ENCODE results near the gene RNF31. TPM values are rescaled to one million over a fixed set of nuclear protein-coding genes. Genes with fewer than 3 reads are reported as not detected.

The RNF31 gene
- total and polyA plus RNA-seq, 2 of the 13 experiments (the other 11 are each of a cell fraction or from before 2014, with no cell fraction given): 48.2 to 86.8 TPM

GRCh38 chr14:24160850-24161804 is 13.8 kb downstream of the RNF31 start, which contains the start of gene IRF9 (continued):
- TF ChIP-seq XBP1 (CRISPR knock-in tag; IDR thresholded peaks at IDR 0.05): 0 out of 2 replicates have a peak, but pooled peaks have one; percentile 64
- TF ChIP-seq XRCC5 (optimal IDR thresholded peaks at IDR 0.05; ENCODE audit: low read length): peak; percentile 100
- TF ChIP-seq POGZ (CRISPR knock-in tag; IDR thresholded peaks at IDR 0.05): peak; percentile 99
- peak; percentile 51; the same call in 1 of the 2 replicates for TF ChIP-seq CENPT (CRISPR knock-in tag; IDR thresholded peaks at IDR 0.05; ENCODE audit: low read depth)
- peak; percentile 86 for TF ChIP-seq GMEB1 (CRISPR knock-in tag; IDR thresholded peaks at IDR 0.05; ENCODE audit: borderline replicate concordance)
- peak; percentile 94 for TF ChIP-seq STAT5B (CRISPR knock-in tag; IDR thresholded peaks at IDR 0.05)
- TF ChIP-seq ZNF660 (CRISPR knock-in tag; IDR thresholded peaks at IDR 0.05; ENCODE audit: borderline replicate concordance, low read depth): no peak
- peak; percentile 81 for TF ChIP-seq ZMYM3 (CRISPR knock-in tag; IDR thresholded peaks at IDR 0.05)
- TF ChIP-seq ZBTB8A (CRISPR knock-in tag; IDR thresholded peaks at IDR 0.05; ENCODE audit: borderline replicate concordance, low read depth): no peak
- TF ChIP-seq MEF2D (CRISPR knock-in tag; IDR thresholded peaks at IDR 0.05): peak; percentile 98
- TF ChIP-seq TFE3 (CRISPR knock-in tag; IDR thresholded peaks at IDR 0.05): peak; percentile 100
- TF ChIP-seq KDM3A (CRISPR knock-in tag; IDR thresholded peaks at IDR 0.05; ENCODE audit: low read depth): peak; percentile 99
- no peak; the same call in 1 of the 2 replicates for TF ChIP-seq DZIP1 (CRISPR knock-in tag; IDR thresholded peaks at IDR 0.05)
- TF ChIP-seq GRHL1 (CRISPR knock-in tag; conservative IDR thresholded peaks at IDR 0.05): no peak
- peak; percentile 99 for TF ChIP-seq MYC (CRISPR knock-in tag; IDR thresholded peaks at IDR 0.05; ENCODE audit: borderline replicate concordance)
- TF ChIP-seq, protein P1, sequence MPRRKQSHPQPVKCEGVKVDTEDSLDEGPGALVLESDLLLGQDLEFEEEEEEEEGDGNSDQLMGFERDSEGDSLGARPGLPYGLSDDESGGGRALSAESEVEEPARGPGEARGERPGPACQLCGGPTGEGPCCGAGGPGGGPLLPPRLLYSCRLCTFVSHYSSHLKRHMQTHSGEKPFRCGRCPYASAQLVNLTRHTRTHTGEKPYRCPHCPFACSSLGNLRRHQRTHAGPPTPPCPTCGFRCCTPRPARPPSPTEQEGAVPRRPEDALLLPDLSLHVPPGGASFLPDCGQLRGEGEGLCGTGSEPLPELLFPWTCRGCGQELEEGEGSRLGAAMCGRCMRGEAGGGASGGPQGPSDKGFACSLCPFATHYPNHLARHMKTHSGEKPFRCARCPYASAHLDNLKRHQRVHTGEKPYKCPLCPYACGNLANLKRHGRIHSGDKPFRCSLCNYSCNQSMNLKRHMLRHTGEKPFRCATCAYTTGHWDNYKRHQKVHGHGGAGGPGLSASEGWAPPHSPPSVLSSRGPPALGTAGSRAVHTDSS (CRISPR knock-in tag; conservative IDR thresholded peaks at IDR 0.05): 0 out of 2 replicates have a peak, but pooled peaks have one; percentile 93
- TF ChIP-seq MAX (IDR thresholded peaks at IDR 0.05): peak; percentile 99

Measured in HepG2 (cell line).